NCI-H2107 treated with DMSO at 0.1 percent for 48 hours (cell line): ENCODE results near the gene ENTREP1.

Source experiments
- DNase-seq: peaks from one replicate; lab custom pipeline; 2025; ENCODE audit not compliant: unreplicated experiment; lab: John Stamatoyannopoulos, UW

ENTREP1 gene

GRCh38 chr9:69319324-69320025 is 5.5 kb upstream of the ENTREP1 start:
- peak; percentile 48 for DNase-seq

- no peak for DNase-seq
Observed at GRCh38 chr9:69322256-69322655, 2.8 kb upstream of the ENTREP1 start.

- DNase-seq = no peak
Observed at GRCh38 chr9:69323861-69324260, 1.2 kb upstream of the ENTREP1 start.

- no peak for DNase-seq
Observed at GRCh38 chr9:69325409-69326212, 596 bp downstream of the ENTREP1 start.

- no peak for DNase-seq
Observed at GRCh38 chr9:69326261-69326660, 1.2 kb downstream of the ENTREP1 start.

GRCh38 chr9:69330580-69330979 is 5.6 kb downstream of the ENTREP1 start:
- no peak for DNase-seq

- no peak for DNase-seq
Observed at GRCh38 chr9:69331444-69331843, 6.4 kb downstream of the ENTREP1 start.

GRCh38 chr9:69332067-69332685 is 7.2 kb downstream of the ENTREP1 start:
- DNase-seq = no peak

- DNase-seq = no peak
Observed at GRCh38 chr9:69333716-69334115, 8.7 kb downstream of the ENTREP1 start.

- DNase-seq = no peak
Observed at GRCh38 chr9:69334317-69334716, 9.3 kb downstream of the ENTREP1 start.

GRCh38 chr9:69339620-69340019 is 14.6 kb downstream of the ENTREP1 start:
- DNase-seq = no peak

- no peak for DNase-seq
Observed at GRCh38 chr9:69340631-69341030, 15.6 kb downstream of the ENTREP1 start.

- DNase-seq = no peak
Observed at GRCh38 chr9:69342769-69343168, 17.8 kb downstream of the ENTREP1 start.

GRCh38 chr9:69344459-69344858 is 19.4 kb downstream of the ENTREP1 start:
- DNase-seq = no peak

- DNase-seq = no peak
Observed at GRCh38 chr9:69346596-69347390, 21.8 kb downstream of the ENTREP1 start.

GRCh38 chr9:69347607-69348006 is 22.6 kb downstream of the ENTREP1 start:
- no peak for DNase-seq

GRCh38 chr9:69351227-69351626 is 26.2 kb downstream of the ENTREP1 start:
- no peak for DNase-seq

GRCh38 chr9:69355232-69355631 is 30.2 kb downstream of the ENTREP1 start:
- no peak for DNase-seq

- DNase-seq = no peak
Observed at GRCh38 chr9:69357030-69357775, 32.2 kb downstream of the ENTREP1 start.

GRCh38 chr9:69357821-69358220 is 32.8 kb downstream of the ENTREP1 start:
- no peak for DNase-seq

- DNase-seq = no peak
Observed at GRCh38 chr9:69363191-69363590, 38.2 kb downstream of the ENTREP1 start.
